ENCODE measurements around the gene ZNF276. TPM values are rescaled to one million over a fixed set of nuclear protein-coding genes. Genes with fewer than 3 reads are reported as not detected.
A peak's percentile ranks its signal among the peaks of the same experiment; 100 is the strongest.

ZNF276 gene
- total RNA-seq, 1 donor, result 12.3 TPM

GRCh38 chr16:89705006-89705405 lies 16.3 kb upstream of the ZNF276 start:
- peaks cover 15% of the 10 kb centered on the region for H3K4me1 ChIP-seq (ENCODE audit: insufficient read depth, low read length)
- TF ChIP-seq CTCF (IDR thresholded peaks at IDR 0.05; ENCODE audit: extremely low read depth, low read depth, low read length), result no peak
- peaks cover 4% of the 10 kb centered on the region for H3K27me3 ChIP-seq (ENCODE audit: insufficient read depth, low read length)
- peaks cover 3% of the 10 kb centered on the region for H3K79me2 ChIP-seq (ENCODE audit: insufficient read depth, low read length)
- H3K9me3 ChIP-seq (ENCODE audit: low read depth, low read length), result no peaks in the 10 kb centered on the region
- DNase-seq (ENCODE audit: insufficient read length, low spot score, missing footprints), result peak; percentile 78
- no peak overlapping the region for H2AFZ ChIP-seq (ENCODE audit: low read length)
- peaks cover 10% of the 10 kb centered on the region for H4K20me1 ChIP-seq (ENCODE audit: insufficient read depth, low read length)
- no peak overlapping the region for H3K4me3 ChIP-seq (ENCODE audit: insufficient read depth, low read length)
- H3K4me2 ChIP-seq (ENCODE audit: insufficient read depth, low read length), result no peak overlapping the region
- H3K36me3 ChIP-seq (ENCODE audit: insufficient read depth, low read length), result no peaks in the 10 kb centered on the region
- H3K27ac ChIP-seq (ENCODE audit: low read depth, low read length), result no peak overlapping the region

DNA sequence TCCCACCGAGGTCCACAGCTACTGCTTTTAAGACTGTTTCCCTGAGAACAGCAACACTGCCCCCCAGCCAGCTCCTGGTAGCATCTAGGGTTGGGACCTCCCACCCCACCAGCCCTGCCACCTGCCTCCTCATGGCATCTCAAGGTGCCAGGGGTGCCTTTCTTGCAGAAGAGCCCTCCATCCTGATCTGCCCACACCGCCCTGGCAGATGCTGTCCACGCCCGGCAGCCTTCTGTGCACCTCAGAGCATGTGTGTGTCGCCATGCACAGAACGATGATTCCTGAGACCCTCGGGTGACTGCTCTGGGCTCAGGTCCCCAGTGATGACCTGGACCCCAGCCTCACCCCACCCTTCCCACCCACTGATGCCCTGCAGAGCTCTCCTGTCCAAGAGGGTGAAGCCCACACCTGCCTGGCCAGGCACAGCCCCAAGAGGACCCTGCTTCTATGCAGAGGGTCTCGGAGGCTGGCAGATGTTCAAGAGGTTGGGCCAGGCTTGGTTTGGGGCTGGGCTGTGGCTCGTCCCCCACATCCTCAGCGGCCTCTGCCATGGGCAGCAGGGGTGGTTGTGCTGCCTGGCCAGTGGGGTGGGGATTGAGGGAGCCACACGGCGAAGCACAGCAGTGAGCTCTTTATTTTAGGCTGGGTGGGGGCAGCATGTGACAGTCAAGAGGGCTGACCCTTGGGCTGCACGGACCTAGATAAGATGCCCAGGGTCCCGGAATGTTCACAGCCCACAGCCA lies 14.6 kb upstream of the ZNF276 start:
- Histone ChIP-seq H2AFZ (ENCODE audit: low read length) (no peak overlapping the region), H3K9me3 (ENCODE audit: low read depth, low read length) (no peaks in the 10 kb centered on the region), H3K27me3 (ENCODE audit: insufficient read depth, low read length) (peaks cover 4% of the 10 kb centered on the region), H3K36me3 (ENCODE audit: insufficient read depth, low read length) (no peaks in the 10 kb centered on the region), H3K4me1 (ENCODE audit: insufficient read depth, low read length) (peaks cover 5% of the 10 kb centered on the region), H4K20me1 (ENCODE audit: insufficient read depth, low read length) (no peaks in the 10 kb centered on the region), H3K4me3 (ENCODE audit: insufficient read depth, low read length) (peak overlapping the region; percentile 61), H3K27ac (ENCODE audit: low read depth, low read length) (no peak overlapping the region), H3K4me2 (ENCODE audit: insufficient read depth, low read length) (peak overlapping the region; percentile 80), H3K79me2 (ENCODE audit: insufficient read depth, low read length) (no peaks in the 10 kb centered on the region)
- no peak for TF ChIP-seq CTCF (IDR thresholded peaks at IDR 0.05; ENCODE audit: extremely low read depth, low read depth, low read length)
- peak; percentile 87 for DNase-seq (ENCODE audit: insufficient read length, low spot score, missing footprints)

- H2AFZ ChIP-seq (ENCODE audit: low read length), result no peak overlapping the region
- no peaks in the 10 kb centered on the region for H3K9me3 ChIP-seq (ENCODE audit: low read depth, low read length)
- no peaks in the 10 kb centered on the region for H4K20me1 ChIP-seq (ENCODE audit: insufficient read depth, low read length)
- no peak overlapping the region for H3K27ac ChIP-seq (ENCODE audit: low read depth, low read length)
- peaks cover 4% of the 10 kb centered on the region for H3K27me3 ChIP-seq (ENCODE audit: insufficient read depth, low read length)
- no peak for TF ChIP-seq CTCF (IDR thresholded peaks at IDR 0.05; ENCODE audit: extremely low read depth, low read depth, low read length)
- H3K4me1 ChIP-seq (ENCODE audit: insufficient read depth, low read length), result peaks cover 10% of the 10 kb centered on the region
- peak; percentile 87 for DNase-seq (ENCODE audit: insufficient read length, low spot score, missing footprints)
- H3K36me3 ChIP-seq (ENCODE audit: insufficient read depth, low read length), result no peaks in the 10 kb centered on the region
- H3K4me3 ChIP-seq (ENCODE audit: insufficient read depth, low read length), result no peak overlapping the region
- H3K4me2 ChIP-seq (ENCODE audit: insufficient read depth, low read length), result no peak overlapping the region
- peaks cover 3% of the 10 kb centered on the region for H3K79me2 ChIP-seq (ENCODE audit: insufficient read depth, low read length)
Observed at GRCh38 chr16:89707695-89708094, 13.6 kb upstream of the ZNF276 start.

DNA sequence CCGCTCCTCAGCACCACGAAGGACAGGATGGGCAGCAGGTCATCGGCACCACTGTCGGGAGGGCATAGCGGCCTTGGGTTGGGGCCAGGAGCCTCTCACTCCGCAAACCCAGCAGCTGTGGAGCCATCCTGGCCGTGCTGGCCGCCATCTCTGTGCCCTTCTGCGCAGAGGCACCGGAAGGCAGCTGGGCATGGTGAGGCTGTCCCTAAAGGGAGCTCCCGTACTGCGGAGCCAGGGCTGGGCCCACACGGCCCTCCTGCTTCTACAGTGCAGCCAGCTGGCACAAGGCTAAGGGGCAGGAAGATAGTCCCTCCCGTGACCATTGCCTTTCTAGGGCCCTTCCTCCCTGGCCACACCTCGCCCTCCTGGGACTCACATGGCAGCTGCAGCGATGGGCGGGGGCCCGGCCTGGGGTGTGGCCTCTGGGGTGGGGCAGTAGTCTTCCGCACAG lies 12.8 kb upstream of the ZNF276 start:
- Histone ChIP-seq H3K4me3 (ENCODE audit: insufficient read depth, low read length) (no peak overlapping the region), H2AFZ (ENCODE audit: low read length) (no peak overlapping the region), H4K20me1 (ENCODE audit: insufficient read depth, low read length) (no peaks in the 10 kb centered on the region), H3K4me1 (ENCODE audit: insufficient read depth, low read length) (peaks cover 12% of the 10 kb centered on the region), H3K36me3 (ENCODE audit: insufficient read depth, low read length) (no peaks in the 10 kb centered on the region), H3K27me3 (ENCODE audit: insufficient read depth, low read length) (peaks cover 4% of the 10 kb centered on the region), H3K27ac (ENCODE audit: low read depth, low read length) (no peak overlapping the region), H3K79me2 (ENCODE audit: insufficient read depth, low read length) (peaks cover 3% of the 10 kb centered on the region), H3K4me2 (ENCODE audit: insufficient read depth, low read length) (no peak overlapping the region), H3K9me3 (ENCODE audit: low read depth, low read length) (no peaks in the 10 kb centered on the region)
- TF ChIP-seq CTCF (IDR thresholded peaks at IDR 0.05; ENCODE audit: extremely low read depth, low read depth, low read length), result no peak
- DNase-seq (ENCODE audit: insufficient read length, low spot score, missing footprints), result peak; percentile 84
